T-helper 1 cell treated with Interleukin-12 subunit alpha and Interleukin-12 subunit beta and Interleukin-4 antibody, amounts not matched to agents 30 μg/mL and 1 μg/mL, for 36 hours (primary cell): ENCODE data around the gene F8.
"Not testable (repeated sequence)": the region's sequence is repeated elsewhere in the genome, so short reads cannot be mapped to it uniquely, and the experiment has no call there.

Experiments
- H3K27ac Mint-ChIP-seq: one replicate; pipeline ENCODE4 v1.8.0; 2021; ENCODE audit warnings: mild to moderate bottlenecking, mixed read lengths
- H3K27me3 Mint-ChIP-seq: one replicate; pipeline ENCODE4 v1.8.0; 2021; ENCODE audit warnings: low read depth, mixed read lengths
- H3K36me3 Mint-ChIP-seq: one replicate; pipeline ENCODE4 v1.8.0; 2021; ENCODE audit warnings: low read depth, mixed read lengths
- H3K4me1 Mint-ChIP-seq: one replicate; pipeline ENCODE4 v1.8.0; 2021; ENCODE audit warnings: low read depth, mixed read lengths
- H3K4me3 Mint-ChIP-seq: one replicate; pipeline ENCODE4 v1.8.0; 2021; ENCODE audit warnings: mild to moderate bottlenecking, moderate library complexity, mixed read lengths
- H3K9me3 Mint-ChIP-seq: one replicate; pipeline ENCODE4 v1.8.0; 2021; ENCODE audit warnings: mixed read lengths

Gene F8

GRCh38 chrX:154980330-154981115 lies 42.0 kb downstream of the F8 start:
- H3K27ac Mint-ChIP-seq, result peak overlapping the region; percentile 75

DNA sequence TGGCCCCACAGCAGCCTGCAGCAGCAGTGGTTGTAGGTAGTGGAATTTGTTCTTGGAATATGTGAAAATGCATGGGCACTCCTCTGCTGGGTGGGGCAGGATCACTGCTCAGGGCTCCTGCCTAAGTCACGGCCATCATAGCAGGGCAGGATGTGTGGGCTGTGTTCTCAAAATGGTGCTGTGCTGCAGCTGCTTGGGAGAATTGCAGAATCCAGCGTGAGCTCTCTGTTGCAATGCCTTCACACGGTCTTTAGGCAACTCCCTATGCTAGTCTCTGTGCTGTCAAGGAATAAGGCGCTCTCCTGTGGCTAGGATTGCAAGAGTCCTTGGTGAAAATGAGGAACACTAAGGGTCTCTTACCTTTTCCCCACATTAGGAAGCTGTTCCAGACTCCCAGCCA lies 42.9 kb downstream of the F8 start:
- Mint-ChIP-seq H3K36me3 (no peaks in the 10 kb centered on the region), H3K4me3 (no peak overlapping the region), H3K27ac (no peak overlapping the region), H3K9me3 (peaks cover 13% of the 10 kb centered on the region), H3K27me3 (no peaks in the 10 kb centered on the region), H3K4me1 (peaks cover 10% of the 10 kb centered on the region)

More at GRCh38 chrX:154980330-154981115, 42.0 kb downstream of the F8 start:
- Mint-ChIP-seq H3K4me3 (peak overlapping the region; percentile 75), H3K4me1 (peaks cover 10% of the 10 kb centered on the region), H3K9me3 (peaks cover 13% of the 10 kb centered on the region), H3K27me3 (no peaks in the 10 kb centered on the region), H3K36me3 (no peaks in the 10 kb centered on the region)

DNA sequence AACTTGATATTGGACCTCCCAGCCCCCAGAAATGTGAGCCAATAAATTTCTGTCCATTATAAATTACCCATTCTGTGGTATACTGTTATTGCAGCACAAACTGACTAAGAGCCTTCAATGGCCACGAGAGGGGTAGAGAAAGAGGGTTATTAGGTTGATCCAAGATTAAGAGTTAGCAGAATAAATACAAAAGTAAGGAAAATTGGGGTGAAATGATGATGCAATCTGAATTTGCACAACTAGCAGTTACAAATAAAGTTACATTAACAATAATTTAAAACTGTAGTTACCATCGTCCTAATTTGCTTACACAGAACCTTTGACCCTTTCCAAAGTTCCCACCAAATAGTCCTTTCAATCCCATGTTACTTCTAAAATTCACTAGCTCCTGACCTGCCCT lies 54.2 kb downstream of the F8 start:
- peaks cover 19% of the 10 kb centered on the region for H3K27me3 Mint-ChIP-seq
- H3K4me1 Mint-ChIP-seq, result no peaks in the 10 kb centered on the region
- no peaks in the 10 kb centered on the region for H3K36me3 Mint-ChIP-seq
- no peak overlapping the region for H3K27ac Mint-ChIP-seq
- no peak overlapping the region for H3K4me3 Mint-ChIP-seq
- no peaks in the 10 kb centered on the region for H3K9me3 Mint-ChIP-seq

- Mint-ChIP-seq H3K27me3 (peaks cover 16% of the 10 kb centered on the region), H3K27ac (no peak overlapping the region), H3K9me3 (peaks cover 2% of the 10 kb centered on the region), H3K4me3 (no peak overlapping the region), H3K4me1 (no peaks in the 10 kb centered on the region), H3K36me3 (no peaks in the 10 kb centered on the region)
Observed at GRCh38 chrX:154967603-154968002, 54.9 kb downstream of the F8 start.

DNA sequence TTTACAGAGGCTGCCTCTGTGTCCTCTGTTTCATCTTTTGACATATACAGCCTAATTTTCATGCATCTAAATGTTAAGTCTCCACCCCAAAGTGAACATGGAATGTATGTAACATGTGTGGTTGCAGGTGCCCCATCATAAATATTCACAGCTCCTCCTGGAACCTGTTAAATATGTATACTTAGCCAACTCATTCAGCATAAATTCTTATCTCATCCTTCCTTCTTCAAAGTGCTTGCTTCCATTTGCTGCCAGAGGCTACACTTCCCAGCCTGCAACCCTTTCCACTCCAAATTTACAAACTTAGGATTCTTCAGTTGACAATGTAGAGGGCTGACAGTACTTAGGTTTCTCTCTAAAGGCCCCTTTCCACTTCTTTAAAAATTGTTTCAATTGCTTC lies 60.6 kb downstream of the F8 start:
- Mint-ChIP-seq H3K27me3 (peaks cover 8% of the 10 kb centered on the region), H3K36me3 (no peaks in the 10 kb centered on the region), H3K9me3 (peaks cover 3% of the 10 kb centered on the region), H3K27ac (no peak overlapping the region), H3K4me3 (no peak overlapping the region), H3K4me1 (no peaks in the 10 kb centered on the region)

GRCh38 chrX:154955799-154956198 lies 66.7 kb downstream of the F8 start:
- H3K27me3 Mint-ChIP-seq, H3K4me3 Mint-ChIP-seq, H3K4me1 Mint-ChIP-seq, H3K36me3 Mint-ChIP-seq, H3K9me3 Mint-ChIP-seq, H3K27ac Mint-ChIP-seq: not testable (repeated sequence)

DNA sequence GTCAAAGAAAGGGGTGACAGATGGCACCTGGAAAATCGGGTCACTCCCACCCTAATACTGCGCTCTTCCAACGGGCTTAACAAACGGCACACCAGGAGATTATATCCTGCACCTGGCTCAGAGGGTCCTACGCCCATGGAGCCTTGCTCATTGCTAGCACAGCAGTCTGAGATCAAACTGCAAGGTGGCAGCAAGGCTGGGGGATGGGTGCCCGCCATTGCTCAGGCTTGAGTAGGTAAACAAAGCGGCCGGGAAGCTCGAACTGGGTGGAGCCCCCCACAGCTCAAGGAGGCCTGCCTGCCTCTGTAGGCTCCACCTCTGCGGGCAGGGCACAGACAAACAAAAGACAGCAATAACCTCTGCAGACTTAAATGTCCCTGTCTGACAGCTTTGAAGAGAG lies 83.3 kb downstream of the F8 start:
- H3K4me1 Mint-ChIP-seq, H3K4me3 Mint-ChIP-seq, H3K9me3 Mint-ChIP-seq, H3K27ac Mint-ChIP-seq, H3K36me3 Mint-ChIP-seq: not testable (repeated sequence)
- peaks cover 10% of the 10 kb centered on the region for H3K27me3 Mint-ChIP-seq

GRCh38 chrX:154924771-154925170 lies 97.8 kb downstream of the F8 start:
- not testable (repeated sequence) for H3K9me3 Mint-ChIP-seq, H3K4me3 Mint-ChIP-seq, H3K36me3 Mint-ChIP-seq, H3K4me1 Mint-ChIP-seq, H3K27ac Mint-ChIP-seq
- H3K27me3 Mint-ChIP-seq, result peaks cover 16% of the 10 kb centered on the region

GRCh38 chrX:154918060-154918483 lies 104.5 kb downstream of the F8 start:
- Mint-ChIP-seq H3K27ac (no peak overlapping the region), H3K36me3 (no peaks in the 10 kb centered on the region), H3K4me3 (peak overlapping the region; percentile 50), H3K27me3 (peaks cover 7% of the 10 kb centered on the region), H3K9me3 (no peaks in the 10 kb centered on the region), H3K4me1 (peaks cover 1% of the 10 kb centered on the region)

GRCh38 chrX:154914052-154914451 lies 108.5 kb downstream of the F8 start:
- H3K27me3 Mint-ChIP-seq, result peaks cover 7% of the 10 kb centered on the region
- no peaks in the 10 kb centered on the region for H3K9me3 Mint-ChIP-seq
- H3K4me1 Mint-ChIP-seq, result peaks cover 1% of the 10 kb centered on the region
- no peak overlapping the region for H3K27ac Mint-ChIP-seq
- H3K36me3 Mint-ChIP-seq, result no peaks in the 10 kb centered on the region
- H3K4me3 Mint-ChIP-seq, result no peak overlapping the region

DNA sequence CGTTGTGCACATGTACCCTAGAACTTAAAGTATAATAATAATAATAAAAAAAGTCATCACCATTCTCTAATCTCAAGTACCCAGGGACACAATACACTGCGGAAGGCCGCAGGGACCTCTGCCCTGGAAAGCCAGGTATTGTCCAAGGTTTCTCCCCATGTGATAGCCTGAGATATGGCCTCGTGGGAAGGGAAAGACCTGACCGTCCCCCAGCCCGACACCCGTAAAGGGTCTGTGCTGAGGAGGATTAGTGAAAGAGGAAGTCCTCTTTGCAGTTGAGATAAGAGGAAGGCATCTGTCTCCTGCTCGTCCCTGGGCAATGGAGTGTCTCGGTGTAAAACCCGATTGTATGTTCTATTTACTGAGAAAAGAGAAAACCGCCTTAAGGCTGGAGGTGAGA lies 112.0 kb downstream of the F8 start:
- H3K27me3 Mint-ChIP-seq, result peaks cover 14% of the 10 kb centered on the region
- H3K27ac Mint-ChIP-seq, H3K4me1 Mint-ChIP-seq, H3K36me3 Mint-ChIP-seq, H3K4me3 Mint-ChIP-seq, H3K9me3 Mint-ChIP-seq: not testable (repeated sequence)

GRCh38 chrX:154910048-154910447 lies 112.5 kb downstream of the F8 start:
- H3K4me1 Mint-ChIP-seq, H3K27ac Mint-ChIP-seq, H3K4me3 Mint-ChIP-seq, H3K9me3 Mint-ChIP-seq, H3K36me3 Mint-ChIP-seq: not testable (repeated sequence)
- H3K27me3 Mint-ChIP-seq, result peaks cover 15% of the 10 kb centered on the region

DNA sequence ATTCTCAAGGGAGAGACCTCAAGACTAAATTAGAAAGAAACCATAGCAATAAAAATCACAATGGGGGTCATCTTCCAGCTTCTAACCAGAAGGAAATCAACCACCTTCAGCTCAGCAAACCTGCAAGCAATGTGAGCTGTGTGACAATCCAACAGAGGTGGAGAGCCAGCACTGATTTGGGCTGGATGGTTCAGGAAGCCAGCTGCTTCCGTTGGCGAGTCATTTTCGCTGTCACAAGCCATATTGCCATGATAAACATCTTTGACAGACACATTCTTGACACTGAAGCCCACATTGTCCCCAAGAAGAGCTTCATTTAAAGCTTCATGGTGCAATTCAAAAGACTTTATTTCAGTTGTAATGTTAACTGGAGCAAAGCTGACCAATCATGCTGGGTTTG lies 113.7 kb downstream of the F8 start:
- H3K36me3 Mint-ChIP-seq, result no peaks in the 10 kb centered on the region
- no peak overlapping the region for H3K27ac Mint-ChIP-seq
- H3K27me3 Mint-ChIP-seq, result peaks cover 21% of the 10 kb centered on the region
- H3K4me3 Mint-ChIP-seq, result no peak overlapping the region
- H3K9me3 Mint-ChIP-seq, result no peaks in the 10 kb centered on the region
- no peaks in the 10 kb centered on the region for H3K4me1 Mint-ChIP-seq

DNA sequence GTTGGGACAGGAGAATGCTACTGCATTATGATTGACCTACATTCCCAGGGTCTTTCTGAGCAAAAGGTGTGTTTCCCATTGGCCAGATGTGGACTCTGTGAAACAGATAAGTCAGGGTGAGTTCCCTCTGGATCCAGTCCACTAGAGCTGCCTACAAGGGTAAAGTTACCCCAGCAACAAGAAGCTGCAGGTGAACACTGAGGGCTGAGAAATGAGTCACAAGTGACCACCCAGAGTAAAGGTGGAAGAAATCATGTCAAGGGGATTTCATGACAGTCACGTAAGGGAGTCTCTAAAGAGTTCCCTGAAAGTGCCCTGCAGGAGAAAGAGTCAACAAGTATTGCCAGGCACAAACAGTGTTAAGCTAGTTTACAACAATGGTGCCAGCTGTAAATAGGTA lies 120.1 kb downstream of the F8 start:
- Mint-ChIP-seq H3K27ac (no peak overlapping the region), H3K27me3 (peaks cover 36% of the 10 kb centered on the region), H3K36me3 (no peaks in the 10 kb centered on the region), H3K9me3 (no peaks in the 10 kb centered on the region), H3K4me1 (no peaks in the 10 kb centered on the region), H3K4me3 (no peak overlapping the region)

DNA sequence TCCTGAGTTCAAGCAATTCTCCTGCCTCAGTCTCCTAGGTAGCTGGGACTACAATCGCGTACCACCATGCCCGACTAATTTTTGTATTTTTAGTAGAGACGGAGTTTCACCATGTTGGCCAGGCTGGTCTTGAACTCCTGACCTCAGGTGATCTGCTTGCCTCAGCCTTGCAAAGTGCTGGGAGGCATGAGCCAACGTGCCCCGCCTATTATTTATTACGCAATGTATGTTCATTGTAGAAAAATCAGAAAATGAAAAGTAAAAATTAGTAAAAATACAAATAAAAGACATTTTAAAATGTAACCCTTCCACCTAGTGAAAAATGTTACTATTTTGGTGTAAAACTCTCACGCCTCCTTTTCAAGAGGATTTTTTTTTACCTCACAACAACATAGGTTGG lies 122.2 kb downstream of the F8 start:
- peaks cover 28% of the 10 kb centered on the region for H3K27me3 Mint-ChIP-seq
- no peak overlapping the region for H3K4me3 Mint-ChIP-seq
- no peaks in the 10 kb centered on the region for H3K4me1 Mint-ChIP-seq
- no peaks in the 10 kb centered on the region for H3K9me3 Mint-ChIP-seq
- no peak overlapping the region for H3K27ac Mint-ChIP-seq
- H3K36me3 Mint-ChIP-seq, result no peaks in the 10 kb centered on the region

DNA sequence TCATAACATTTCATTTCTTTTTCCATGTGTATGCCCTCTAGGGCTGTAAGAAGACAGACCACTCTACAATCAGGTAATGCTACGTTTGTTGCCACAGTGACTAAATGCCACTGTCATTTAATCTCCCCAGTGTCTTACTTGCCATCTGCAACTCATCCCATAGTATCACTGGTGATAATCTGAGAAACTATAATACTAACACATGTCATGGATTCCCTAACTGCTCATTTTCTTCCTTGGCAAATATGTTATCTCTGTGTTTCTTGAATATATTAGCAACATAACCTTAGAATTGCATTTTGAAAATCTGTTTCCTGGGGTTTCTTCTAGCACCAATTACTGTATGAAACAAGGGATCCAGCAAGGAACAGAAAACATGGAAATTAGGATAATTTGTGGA lies 130.2 kb downstream of the F8 start:
- Mint-ChIP-seq H3K9me3 (no peaks in the 10 kb centered on the region), H3K36me3 (peaks cover 3% of the 10 kb centered on the region), H3K4me1 (no peaks in the 10 kb centered on the region), H3K27me3 (no peaks in the 10 kb centered on the region), H3K27ac (no peak overlapping the region), H3K4me3 (no peak overlapping the region)
